ENCODE data around the gene MRPL47. TPM values are rescaled to one million over a fixed set of nuclear protein-coding genes. Genes with fewer than 3 reads are reported as not detected.

The MRPL47 gene
- total and polyA plus RNA-seq, 2 of the 13 experiments (the other 11 are each of a cell fraction or from before 2014, with no cell fraction given), result 36.1 to 83.8 TPM

GRCh38 chr3:179542375-179542774, 62.1 kb downstream of the MRPL47 start:
- H3K79me2 ChIP-seq (ENCODE audit: insufficient read depth, low read length), result no peaks in the 10 kb centered on the region
- H3K27me3 ChIP-seq (ENCODE audit: control insufficient read depth in 1 of 2, insufficient read depth in 2 of 2, low read length in 2 of 2), result peaks cover 0 to 1% of the 10 kb centered on the region in 2 experiments; a peak in 3 of 5 replicates
- H3K36me3 ChIP-seq (replicated peaks in 1 of 2; ENCODE audit: control insufficient read depth in 1 of 2, insufficient read depth in 2 of 2, low read length in 2 of 2), result no peaks in the 10 kb centered on the region
- H3K9ac ChIP-seq (ENCODE audit: insufficient read depth, low read depth, low read length), result no peak overlapping the region
- no peak overlapping the region for H3K27ac ChIP-seq (ENCODE audit: extremely low read length, insufficient read depth, low read length)
- intact Hi-C loops (cut with micrococcal nuclease; ENCODE audit: unreplicated experiment), result no loop called here
- ATAC-seq (no peak), DNase-seq (ENCODE audit: low spot score) (no peak), FAIRE-seq (no peak)
- CTCF ChIA-PET (ENCODE audit: low intra/inter-chr PET ratio, low total read pairs), result no interaction called here
- BruUV-seq (replicated peaks), result no TSS peak
- no peak overlapping the region for H3K4me3 ChIP-seq (replicated peaks in 1 of 3; ENCODE audit: insufficient read depth in 1 of 3, low read depth in 2 of 3, low read length in 3 of 3)
- in situ Hi-C loops (cut with HindIII; ENCODE audit: extremely low pct_ligation_motif_present, low pct_unique_long_range_greater_than_20kb), result no loop called here
- no peak for TF ChIP-seq FOXA3 (CRISPR knock-in tag; IDR thresholded peaks at IDR 0.05)
- TF ChIP-seq THAP8 (CRISPR knock-in tag; IDR thresholded peaks at IDR 0.05; ENCODE audit: borderline replicate concordance), result no peak
- no peak for TF ChIP-seq KLF15 (CRISPR knock-in tag; IDR thresholded peaks at IDR 0.05; ENCODE audit: borderline replicate concordance)
- no peak for TF ChIP-seq ZNF124 (CRISPR knock-in tag; IDR thresholded peaks at IDR 0.05)
- no peaks in the 10 kb centered on the region for H4K20me1 ChIP-seq (ENCODE audit: insufficient read depth, low read length)
- no peak overlapping the region for H2AFZ ChIP-seq (ENCODE audit: low read length)
- H3K4me1 ChIP-seq (ENCODE audit: insufficient read depth, low read length), result peaks cover 12% of the 10 kb centered on the region
- H3K4me2 ChIP-seq (ENCODE audit: low read depth, low read length), result no peak overlapping the region
- H3K9me3 ChIP-seq (ENCODE audit: low read length), result no peaks in the 10 kb centered on the region
- POLR2A ChIA-PET, result no interaction called here

DNA sequence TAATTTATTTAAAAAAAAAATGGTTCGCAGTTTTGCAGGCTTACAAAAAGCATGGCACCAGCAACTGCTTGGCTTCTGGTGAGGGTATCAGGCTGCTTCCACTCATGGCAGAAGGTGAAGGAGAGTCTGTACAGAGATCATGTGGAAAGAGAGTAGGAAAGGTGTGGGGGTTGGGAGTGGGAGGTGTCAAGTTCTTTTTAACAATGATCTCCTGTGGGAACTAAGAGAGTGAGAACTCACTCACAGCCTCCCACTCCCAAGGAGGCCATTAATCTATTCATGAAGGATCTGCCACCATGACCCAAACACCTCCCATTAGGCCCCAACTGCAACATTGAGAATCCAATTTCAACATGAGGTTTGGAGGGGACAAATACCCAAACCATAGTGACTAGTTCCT, 62.8 kb downstream of the MRPL47 start:
- ChIA-PET CTCF (ENCODE audit: low intra/inter-chr PET ratio, low total read pairs) (no interaction called here), POLR2A (no interaction called here)
- DNase-seq (ENCODE audit: low spot score), result no peak
- 0% methylated on average over 1 of the region's 1 CpG for WGBS (ENCODE audit: low lambda C conversion rate)
- intact Hi-C loops (cut with micrococcal nuclease; ENCODE audit: unreplicated experiment), result no loop called here
- Histone ChIP-seq H3K79me2 (ENCODE audit: insufficient read depth, low read length) (no peaks in the 10 kb centered on the region), H3K9me3 (ENCODE audit: low read length) (no peaks in the 10 kb centered on the region), H3K36me3 (replicated peaks in 1 of 2; ENCODE audit: control insufficient read depth in 1 of 2, insufficient read depth in 2 of 2, low read length in 2 of 2) (no peaks in the 10 kb centered on the region), H3K27ac (ENCODE audit: extremely low read length, insufficient read depth, low read length) (no peak overlapping the region), H2AFZ (ENCODE audit: low read length) (no peak overlapping the region), H3K9ac (ENCODE audit: insufficient read depth, low read depth, low read length) (no peak overlapping the region), H3K4me3 (replicated peaks in 1 of 3; ENCODE audit: insufficient read depth in 1 of 3, low read depth in 2 of 3, low read length in 3 of 3) (no peak overlapping the region), H4K20me1 (ENCODE audit: insufficient read depth, low read length) (no peaks in the 10 kb centered on the region), H3K4me2 (ENCODE audit: low read depth, low read length) (no peak overlapping the region), H3K4me1 (ENCODE audit: insufficient read depth, low read length) (peaks cover 4% of the 10 kb centered on the region), H3K27me3 (ENCODE audit: control insufficient read depth in 1 of 2, insufficient read depth in 2 of 2, low read length in 2 of 2) (peaks cover 0 to 1% of the 10 kb centered on the region in 2 experiments; a peak in 3 of 5 replicates)
- TF ChIP-seq, protein P1, sequence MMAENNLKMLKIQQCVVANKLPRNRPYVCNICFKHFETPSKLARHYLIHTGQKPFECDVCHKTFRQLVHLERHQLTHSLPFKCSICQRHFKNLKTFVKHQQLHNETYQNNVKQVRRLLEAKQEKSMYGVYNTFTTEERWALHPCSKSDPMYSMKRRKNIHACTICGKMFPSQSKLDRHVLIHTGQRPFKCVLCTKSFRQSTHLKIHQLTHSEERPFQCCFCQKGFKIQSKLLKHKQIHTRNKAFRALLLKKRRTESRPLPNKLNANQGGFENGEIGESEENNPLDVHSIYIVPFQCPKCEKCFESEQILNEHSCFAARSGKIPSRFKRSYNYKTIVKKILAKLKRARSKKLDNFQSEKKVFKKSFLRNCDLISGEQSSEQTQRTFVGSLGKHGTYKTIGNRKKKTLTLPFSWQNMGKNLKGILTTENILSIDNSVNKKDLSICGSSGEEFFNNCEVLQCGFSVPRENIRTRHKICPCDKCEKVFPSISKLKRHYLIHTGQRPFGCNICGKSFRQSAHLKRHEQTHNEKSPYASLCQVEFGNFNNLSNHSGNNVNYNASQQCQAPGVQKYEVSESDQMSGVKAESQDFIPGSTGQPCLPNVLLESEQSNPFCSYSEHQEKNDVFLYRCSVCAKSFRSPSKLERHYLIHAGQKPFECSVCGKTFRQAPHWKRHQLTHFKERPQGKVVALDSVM (CRISPR knock-in tag; IDR thresholded peaks at IDR 0.05), result no peak
- TF ChIP-seq RFXAP (CRISPR knock-in tag; IDR thresholded peaks at IDR 0.05; ENCODE audit: borderline replicate concordance) (no peak), GFI1 (CRISPR knock-in tag; IDR thresholded peaks at IDR 0.05; ENCODE audit: borderline replicate concordance) (no peak), GZF1 (CRISPR knock-in tag; IDR thresholded peaks at IDR 0.05) (no peak)
- no TSS peak for BruUV-seq (replicated peaks)
- in situ Hi-C loops (cut with HindIII; ENCODE audit: extremely low pct_ligation_motif_present, low pct_unique_long_range_greater_than_20kb), result no loop called here
- no peak for FAIRE-seq
- no peak for ATAC-seq
